AG10803 (cell line): Measurements from ENCODE around the gene OSBPL6.

Source experiments
- DNase-seq: peaks from one replicate; pipeline ENCODE4 v3.0.0; 2010; ENCODE audit warnings: low read depth
- H3K4me3 ChIP-seq: 2 replicates; pipeline ENCODE4 v1.5.1; 2011; ENCODE audit warnings: mild to moderate bottlenecking, low read length, control low read depth
- TF ChIP-seq, protein P1 (sequence below): conservative IDR thresholded peaks from 2 replicates; pipeline ENCODE4 v1.5.1; 2011; ENCODE audit warnings: mild to moderate bottlenecking, low read length, control low read depth, inconsistent platforms

OSBPL6 gene

DNA sequence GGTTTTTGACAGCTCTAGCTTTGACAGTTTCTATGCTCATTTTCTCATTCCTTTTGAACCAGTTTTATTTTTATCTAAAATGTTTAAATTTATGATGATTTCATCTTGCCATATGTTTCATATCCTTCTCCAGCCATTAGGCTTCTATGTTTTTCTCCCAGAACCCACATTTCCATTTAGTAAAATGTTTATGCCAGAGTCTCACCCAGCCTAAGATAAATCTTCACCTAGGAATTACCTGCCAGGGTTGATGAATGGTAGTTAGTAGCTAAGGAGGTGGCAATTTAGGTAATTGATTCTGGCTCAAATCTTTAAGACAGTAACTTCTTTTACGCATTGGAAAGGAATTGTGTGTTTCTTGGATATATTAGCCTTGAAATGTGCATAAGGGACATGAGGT is 173.0 kb downstream of the OSBPL6 start:
- TF ChIP-seq, protein P1, sequence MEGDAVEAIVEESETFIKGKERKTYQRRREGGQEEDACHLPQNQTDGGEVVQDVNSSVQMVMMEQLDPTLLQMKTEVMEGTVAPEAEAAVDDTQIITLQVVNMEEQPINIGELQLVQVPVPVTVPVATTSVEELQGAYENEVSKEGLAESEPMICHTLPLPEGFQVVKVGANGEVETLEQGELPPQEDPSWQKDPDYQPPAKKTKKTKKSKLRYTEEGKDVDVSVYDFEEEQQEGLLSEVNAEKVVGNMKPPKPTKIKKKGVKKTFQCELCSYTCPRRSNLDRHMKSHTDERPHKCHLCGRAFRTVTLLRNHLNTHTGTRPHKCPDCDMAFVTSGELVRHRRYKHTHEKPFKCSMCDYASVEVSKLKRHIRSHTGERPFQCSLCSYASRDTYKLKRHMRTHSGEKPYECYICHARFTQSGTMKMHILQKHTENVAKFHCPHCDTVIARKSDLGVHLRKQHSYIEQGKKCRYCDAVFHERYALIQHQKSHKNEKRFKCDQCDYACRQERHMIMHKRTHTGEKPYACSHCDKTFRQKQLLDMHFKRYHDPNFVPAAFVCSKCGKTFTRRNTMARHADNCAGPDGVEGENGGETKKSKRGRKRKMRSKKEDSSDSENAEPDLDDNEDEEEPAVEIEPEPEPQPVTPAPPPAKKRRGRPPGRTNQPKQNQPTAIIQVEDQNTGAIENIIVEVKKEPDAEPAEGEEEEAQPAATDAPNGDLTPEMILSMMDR, result no peak

DNA sequence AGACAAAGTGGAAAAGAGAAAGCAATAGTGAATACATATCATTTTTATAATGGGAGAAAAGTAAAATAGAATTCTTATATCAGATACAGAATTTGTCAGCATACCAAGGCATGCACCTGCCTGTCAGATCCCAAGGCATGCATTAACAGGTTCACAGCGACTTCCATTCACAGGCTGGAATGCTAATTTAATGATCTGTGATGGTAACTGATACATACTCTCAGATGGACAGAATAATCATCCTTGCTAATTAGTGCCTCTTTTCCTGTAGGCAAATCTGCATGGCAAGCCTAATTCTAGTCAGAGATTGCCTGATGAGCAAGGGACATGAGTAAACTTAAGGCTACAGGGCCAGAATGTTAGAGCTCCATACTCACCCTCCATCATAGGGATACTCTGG is 180.6 kb downstream of the OSBPL6 start:
- DNase-seq, result no peak
- H3K4me3 ChIP-seq, result no peak overlapping the region
- TF ChIP-seq, protein P1, result no peak

More for the DNA sequence above, 173.0 kb downstream of the OSBPL6 start:
- H3K4me3 ChIP-seq, result no peak overlapping the region
- DNase-seq, result no peak

DNA sequence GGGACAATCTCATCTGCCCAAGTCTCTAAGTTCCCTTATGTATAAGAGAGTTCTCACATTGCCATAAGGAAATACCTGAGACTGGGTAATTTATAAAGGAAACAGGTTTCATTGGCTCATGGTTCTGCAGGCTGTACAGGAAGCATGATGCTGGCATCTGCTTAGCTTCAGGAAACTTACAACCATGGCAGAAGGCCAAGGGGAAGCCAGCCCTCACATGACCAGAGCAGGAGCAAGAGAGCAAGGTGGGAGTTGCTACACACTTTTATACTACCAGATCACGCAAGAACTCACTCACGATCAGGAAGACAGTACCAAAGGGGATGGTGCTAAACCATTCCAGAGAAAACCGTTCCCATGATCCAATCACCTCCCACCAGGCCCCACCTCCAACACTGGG is 182.7 kb downstream of the OSBPL6 start:
- DNase-seq, result no peak
- TF ChIP-seq, protein P1, result no peak
- no peak overlapping the region for H3K4me3 ChIP-seq

DNA sequence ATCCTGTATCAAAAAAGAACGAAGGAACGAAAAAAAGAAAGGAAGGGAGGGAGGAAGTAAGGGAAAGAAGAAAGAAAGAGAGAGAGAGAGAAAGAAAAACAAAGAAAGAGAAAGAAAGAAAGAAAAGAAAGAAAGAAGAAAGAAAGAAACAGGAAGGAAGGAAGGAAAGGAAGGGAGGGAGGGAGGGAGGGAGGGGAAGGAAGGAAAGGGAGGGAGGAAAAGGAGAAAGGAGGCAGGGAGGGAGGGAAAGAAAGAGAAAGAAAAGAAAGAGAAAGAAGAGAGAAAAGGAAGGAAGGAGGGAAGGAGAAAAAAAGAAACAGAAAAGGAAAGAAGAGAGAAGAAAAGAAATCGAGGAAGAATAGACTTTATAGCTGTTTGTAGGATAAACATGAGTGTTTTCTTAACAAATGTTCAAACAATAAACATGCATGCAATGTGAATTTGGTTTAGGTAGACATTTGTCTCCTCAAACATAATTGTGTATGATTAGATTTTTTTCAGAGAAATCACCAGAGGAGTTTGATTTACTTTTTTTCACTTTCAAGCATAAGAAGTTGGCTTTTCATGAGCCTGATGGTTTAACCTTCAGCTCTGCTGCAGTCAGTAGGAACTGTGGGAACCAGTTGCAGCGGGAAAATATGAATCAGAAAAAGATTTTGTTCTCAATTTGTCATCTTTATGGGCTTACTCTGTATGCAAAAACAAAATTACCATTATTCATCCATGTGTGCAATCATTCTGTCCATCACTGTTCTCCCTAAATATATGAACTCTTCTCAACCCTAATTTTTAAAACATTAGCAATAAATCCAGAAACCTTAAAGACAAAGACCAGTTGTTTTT is 185.1 kb downstream of the OSBPL6 start:
- DNase-seq, result no peak
- no peak overlapping the region for H3K4me3 ChIP-seq
- TF ChIP-seq, protein P1, result no peak

DNA sequence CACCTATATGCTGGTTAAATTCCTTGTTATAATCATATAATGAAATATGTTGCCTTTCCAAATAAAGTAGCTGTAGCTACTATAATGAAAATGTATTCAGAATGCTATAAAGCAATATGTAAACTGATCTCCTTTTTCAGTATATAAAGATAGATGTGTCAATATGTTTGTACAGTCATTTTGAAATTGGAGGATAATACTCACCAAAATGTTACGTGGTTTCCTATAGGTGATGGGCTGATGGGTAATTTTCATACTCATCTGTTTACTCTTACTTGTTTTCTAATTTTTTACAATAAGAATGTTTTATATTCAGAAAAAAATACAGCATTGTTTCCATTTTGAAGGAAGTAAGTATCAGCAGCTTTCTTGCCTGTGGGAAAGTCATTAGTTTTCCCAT is 186.5 kb downstream of the OSBPL6 start:
- H3K4me3 ChIP-seq, result no peak overlapping the region
- no peak for DNase-seq
- TF ChIP-seq, protein P1, result no peak

DNA sequence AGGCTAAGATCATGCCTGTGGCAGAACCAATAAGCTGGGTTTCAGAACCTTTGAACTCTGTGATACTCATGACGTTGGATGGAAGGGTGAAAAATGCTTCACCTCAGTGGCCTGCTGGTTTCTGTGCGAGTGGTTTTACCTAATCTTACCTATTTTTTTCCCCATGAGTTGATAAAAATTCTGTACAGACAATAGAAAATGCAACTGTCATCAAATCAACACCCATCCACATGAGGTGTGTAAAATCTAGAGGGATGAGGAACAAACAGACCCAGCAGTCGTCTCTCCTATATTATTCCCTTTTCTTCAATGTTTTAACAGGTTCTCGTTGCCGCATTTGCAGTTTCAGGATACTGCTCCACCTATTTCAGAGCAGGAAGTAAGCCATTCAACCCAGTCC is 189.4 kb downstream of the OSBPL6 start:
- no peak overlapping the region for H3K4me3 ChIP-seq
- TF ChIP-seq, protein P1, result no peak
- DNase-seq, result no peak

DNA sequence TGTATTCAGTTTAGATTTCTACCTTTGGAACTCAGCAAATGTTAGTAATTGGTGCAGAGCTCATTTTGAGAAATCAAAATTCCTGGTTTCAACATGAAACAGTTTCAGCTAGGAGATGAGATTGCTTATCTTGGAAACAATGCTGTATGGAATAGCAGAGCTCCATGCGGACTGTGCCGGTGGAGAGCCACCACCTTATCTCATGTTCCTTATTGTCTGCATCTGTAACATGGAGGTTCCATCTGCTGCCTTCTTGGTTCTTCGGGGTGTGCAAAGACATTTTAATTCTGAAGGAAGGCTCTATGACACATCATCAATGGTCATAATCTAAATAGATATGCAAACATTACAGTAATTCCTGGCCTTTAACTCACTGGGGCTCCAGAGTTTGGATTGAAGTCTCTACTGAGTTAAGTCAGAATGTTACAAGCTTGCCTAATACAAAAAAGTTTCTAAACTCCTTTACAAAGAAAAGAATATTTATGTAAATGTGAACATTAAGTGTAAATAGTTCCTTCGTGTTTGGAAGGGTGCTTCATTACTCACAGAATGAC is 191.4 kb downstream of the OSBPL6 start:
- TF ChIP-seq, protein P1, result no peak
- DNase-seq, result no peak
- H3K4me3 ChIP-seq, result no peak overlapping the region
